GM18499 (cell line): ENCODE data around the gene PLK4.
"Not testable (repeated sequence)": the region's sequence is repeated elsewhere in the genome, so short reads cannot be mapped to it uniquely, and the experiment has no call there.

Experiments
- ATAC-seq: cut with Tn5 transposase; IDR thresholded peaks from one replicate; pipeline ENCODE4 v1.9.1; 2021; ENCODE audit warnings: moderate number of reproducible peaks; ENCODE audit not compliant: insufficient read depth, unreplicated experiment

The PLK4 gene

DNA sequence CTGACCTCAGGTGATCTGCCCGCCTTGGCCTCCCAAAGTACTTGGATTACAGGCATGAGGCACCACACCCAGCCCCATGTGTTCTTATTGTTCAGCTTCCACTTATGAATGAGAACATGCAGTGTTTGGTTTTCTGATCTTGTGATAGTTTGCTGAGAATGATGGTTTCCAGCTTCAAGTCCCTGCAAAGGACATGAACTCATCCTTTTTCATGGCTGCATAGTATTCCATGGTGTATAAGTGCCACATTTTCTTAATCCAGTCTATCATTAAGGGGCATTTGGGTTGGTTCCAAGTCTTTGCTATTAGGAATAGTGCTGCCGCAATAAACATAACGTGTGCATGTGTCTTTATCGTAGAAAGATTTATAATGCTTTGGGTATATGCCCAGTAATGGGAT lies 19.0 kb downstream of the PLK4 start:
- not testable (repeated sequence) for ATAC-seq

DNA sequence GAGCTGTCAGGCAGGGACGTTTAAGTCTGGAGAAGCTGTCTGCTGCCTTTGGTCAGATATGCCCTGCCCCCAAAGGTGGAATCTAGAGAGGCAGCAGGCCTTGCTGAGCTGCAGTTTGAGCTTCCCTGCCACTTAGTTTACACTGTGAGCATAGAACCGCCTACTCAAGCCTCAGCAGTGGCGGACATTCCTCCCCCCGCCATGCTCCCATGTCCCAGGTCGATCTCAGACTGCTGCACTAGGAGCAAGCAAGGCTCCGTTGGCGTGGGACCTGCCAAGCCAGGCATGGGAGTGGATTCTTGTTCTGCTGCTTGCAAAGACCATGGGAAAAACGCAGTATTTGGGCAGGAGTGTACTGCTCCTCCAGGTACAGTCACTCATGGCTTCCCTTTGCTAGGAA lies 24.3 kb downstream of the PLK4 start:
- ATAC-seq = no peak

DNA sequence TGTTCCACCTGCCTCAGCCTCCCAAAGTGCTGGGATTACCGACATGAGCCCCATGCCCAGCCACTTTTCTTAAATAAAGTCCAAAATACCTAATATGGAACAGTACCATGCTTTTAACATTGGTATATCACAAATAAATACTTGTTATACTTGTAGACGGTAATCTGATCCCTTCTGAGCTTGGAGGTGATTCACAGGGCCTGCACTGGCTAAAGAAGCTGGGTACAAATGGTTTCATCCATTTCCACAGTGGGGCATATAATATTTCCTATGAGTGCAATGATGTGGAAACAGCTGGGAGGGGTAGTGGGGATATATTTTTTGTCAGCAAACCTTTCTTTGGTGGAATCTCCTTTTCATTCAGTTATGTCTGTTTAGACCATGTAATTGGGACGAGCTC lies 35.8 kb downstream of the PLK4 start:
- ATAC-seq = no peak

DNA sequence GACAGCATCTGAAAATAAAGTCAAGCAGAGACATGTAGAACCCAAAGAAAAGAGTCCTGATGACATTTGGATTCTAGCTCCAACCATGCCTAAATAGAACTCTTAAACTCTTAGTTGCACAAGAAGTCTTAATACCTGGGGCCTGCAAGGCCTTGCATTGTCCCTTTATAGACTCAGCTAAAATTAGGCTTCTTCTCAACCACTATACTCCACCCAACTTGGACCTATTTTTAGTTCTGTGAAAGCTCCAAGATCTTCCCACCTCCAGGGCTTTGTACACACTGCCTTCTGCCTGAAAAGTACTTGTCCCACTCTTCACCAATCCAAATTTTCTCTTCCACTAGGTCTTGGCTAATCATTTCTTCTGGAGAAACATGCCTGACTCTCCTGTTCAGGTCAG lies 36.5 kb downstream of the PLK4 start:
- no peak for ATAC-seq

DNA sequence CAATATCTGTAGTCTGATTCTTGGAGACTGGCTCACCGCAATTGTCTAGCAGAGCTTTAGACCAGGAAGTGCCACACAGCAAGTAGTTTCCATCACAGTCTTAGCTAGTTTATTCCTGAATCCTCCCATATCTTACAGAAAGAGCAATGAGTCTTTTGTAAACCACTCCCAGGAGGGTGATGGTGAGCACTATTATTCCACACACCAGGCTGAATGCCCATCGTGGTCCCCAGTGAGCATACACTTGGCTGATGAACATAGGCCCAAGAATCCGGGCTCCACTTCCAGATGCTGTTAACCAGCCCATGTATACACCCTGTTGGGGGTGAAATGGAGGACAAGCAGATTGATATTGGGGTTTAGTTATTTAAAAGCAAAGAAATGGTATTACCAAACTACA lies 39.8 kb downstream of the PLK4 start:
- no peak for ATAC-seq

DNA sequence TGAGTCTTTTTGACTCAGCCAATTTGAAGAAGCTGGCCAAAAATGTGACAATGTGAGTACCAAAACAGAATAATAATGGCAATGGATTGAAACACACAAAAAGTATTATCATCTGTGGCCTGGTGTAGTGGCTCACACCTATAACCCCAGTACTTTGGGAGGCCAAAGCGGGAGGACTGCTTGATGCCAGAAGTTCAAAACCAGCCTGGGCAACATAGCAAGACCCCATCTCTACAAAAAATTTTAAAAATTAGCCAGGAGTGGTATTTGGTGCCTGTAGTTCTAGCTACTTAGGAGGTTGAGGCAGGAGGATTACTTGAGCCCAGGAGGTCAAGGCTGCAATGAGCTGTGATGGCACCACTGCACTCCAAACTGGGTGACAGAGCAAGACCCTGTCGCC lies 41.5 kb downstream of the PLK4 start:
- ATAC-seq = no peak

DNA sequence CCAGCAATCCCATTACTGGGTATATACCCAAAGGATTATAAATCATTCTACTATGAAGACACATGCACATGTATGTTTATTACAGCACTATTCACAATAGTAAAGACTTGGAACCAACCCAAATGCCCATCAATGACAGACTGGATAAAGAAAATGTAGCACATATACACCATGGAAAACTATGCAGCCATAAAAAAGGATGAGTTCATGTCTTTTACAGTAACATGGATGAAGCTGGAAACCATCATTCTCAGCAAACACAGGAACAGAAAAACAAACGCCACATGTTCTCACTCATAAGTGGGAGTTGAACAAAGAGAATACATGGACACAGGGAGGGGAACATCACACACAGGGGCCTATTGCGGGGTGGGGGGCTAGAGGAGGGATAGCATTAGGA lies 45.0 kb downstream of the PLK4 start:
- ATAC-seq = not testable (repeated sequence)

DNA sequence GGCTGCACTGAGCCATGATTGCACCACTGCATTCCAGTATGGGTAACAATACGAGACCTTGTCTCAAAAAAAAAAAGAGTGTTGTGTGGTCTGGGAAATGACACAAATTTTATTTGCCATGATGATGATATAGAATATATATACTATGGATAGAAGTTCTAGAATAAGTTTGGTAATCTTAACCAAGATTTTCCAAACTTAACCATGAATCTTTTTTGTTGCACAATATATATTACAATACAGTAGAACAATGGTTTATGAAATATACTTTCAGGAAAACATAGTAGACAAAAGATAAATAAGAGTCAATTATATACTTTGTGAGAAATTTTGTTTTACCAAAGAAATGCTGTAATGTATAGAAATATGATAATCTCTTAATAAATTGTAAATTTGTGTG lies 49.5 kb downstream of the PLK4 start:
- ATAC-seq = no peak

DNA sequence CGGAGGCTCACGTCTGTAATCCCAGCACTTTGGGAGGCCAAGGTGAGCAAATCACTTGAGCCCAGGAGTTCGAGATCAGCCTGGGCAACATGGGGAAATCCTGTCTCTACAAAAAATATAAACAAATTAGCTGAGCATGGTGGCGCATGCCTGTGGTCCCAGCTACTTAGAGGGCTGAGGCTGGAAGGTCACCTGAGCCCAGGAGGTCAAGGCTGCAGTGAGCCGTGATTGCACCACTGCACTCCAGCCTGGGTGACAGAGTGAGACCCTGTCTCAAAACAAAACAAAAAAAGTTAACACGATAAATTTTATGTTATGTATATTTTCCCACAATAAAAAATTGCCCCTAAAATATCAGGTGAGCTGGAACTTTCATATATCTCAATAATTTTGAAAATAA lies 51.1 kb downstream of the PLK4 start:
- ATAC-seq = not testable (repeated sequence)

DNA sequence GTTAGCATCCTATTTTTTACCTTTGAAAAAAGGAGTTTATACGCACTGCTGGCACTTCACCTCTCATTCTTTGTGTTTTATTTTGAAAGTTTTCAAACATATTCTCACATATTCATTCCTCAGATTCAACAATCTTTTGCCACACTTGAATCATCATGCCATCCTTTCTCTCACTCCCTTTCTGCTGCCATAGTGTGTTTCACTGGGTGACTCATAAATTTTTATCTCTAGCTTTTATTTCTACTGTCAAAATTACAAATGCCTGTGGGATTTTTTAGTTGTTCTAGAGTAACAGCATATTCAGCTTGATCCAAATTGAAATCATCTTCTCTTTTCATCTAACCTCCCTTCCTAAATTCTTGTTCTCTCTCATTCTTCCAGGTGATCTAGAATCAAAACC lies 56.3 kb downstream of the PLK4 start:
- no peak for ATAC-seq
